PC-9 (cell line): ENCODE measurements around the gene ACTR3C. TPM values are rescaled to one million over a fixed set of nuclear protein-coding genes. Genes with fewer than 3 reads are reported as not detected.

Experiments used
- BruUV-seq: library from RNA; stranded (reverse); fragments of 400-500 nt; replicated peaks from 2 replicates; lab custom pipeline; 2021; lab: Mats Ljungman, UMichigan
- CTCF ChIA-PET: fragments of 300-600 bp; sonication (Branson Sonifier 250); formaldehyde crosslinking; loops from one replicate; lab custom pipeline; 2022; ENCODE audit warnings: antibody characterized with exemption; lab: Charles Lee
- POLR2A ChIA-PET: fragments of 300-600 bp; sonication (Branson Sonifier 250); formaldehyde crosslinking; loops from one replicate; lab custom pipeline; 2022; ENCODE audit warnings: antibody characterized with exemption; ENCODE audit not compliant: unreplicated experiment; lab: Charles Lee
- DNase-seq, 2 experiments: peaks; one replicate each; pipeline versions ENCODE4 v3.0.0 to v3.0.0-alpha.2; 2015 to 2022; ENCODE audit warnings: mixed read lengths in 1 of 2
- H2AFZ ChIP-seq: fragments of 200-600 bp; sonication (generic); 2 replicates; pipeline ENCODE4 v1.8.1; 2017; ENCODE audit warnings: antibody characterized with exemption
- H3F3A ChIP-seq: fragments of 200-600 bp; sonication (generic); 2 replicates; pipeline ENCODE4 v1.8.1; 2017; ENCODE audit warnings: antibody characterized with exemption, mild to moderate bottlenecking, low read depth; ENCODE audit not compliant: insufficient read depth
- H3K27ac ChIP-seq: fragments of 200-600 bp; sonication (generic); 2 replicates; pipeline ENCODE4 v1.6.1; 2016; ENCODE audit warnings: mixed run types
- H3K27me3 ChIP-seq: fragments of 200-600 bp; sonication (generic); 2 replicates; pipeline ENCODE4 v1.6.1; 2016; ENCODE audit warnings: low read depth, mixed run types; ENCODE audit not compliant: insufficient read depth
- H3K36me3 ChIP-seq: fragments of 200-600 bp; sonication (generic); 2 replicates; pipeline ENCODE4 v1.6.1; 2016; ENCODE audit warnings: low read depth, mixed run types
- H3K4me1 ChIP-seq: fragments of 200-600 bp; sonication (generic); replicated peaks from 2 replicates; pipeline ENCODE4 v1.6.1; 2016; ENCODE audit warnings: mixed run types; ENCODE audit not compliant: insufficient read depth
- H3K4me2 ChIP-seq: fragments of 200-600 bp; sonication (generic); 2 replicates; pipeline ENCODE4 v1.6.1; 2017; ENCODE audit warnings: mixed run types
- H3K4me3 ChIP-seq: fragments of 200-600 bp; sonication (generic); 2 replicates; pipeline ENCODE4 v1.6.1; 2016; ENCODE audit warnings: mixed run types
- H3K79me2 ChIP-seq: fragments of 200-600 bp; sonication (generic); 2 replicates; pipeline ENCODE4 v1.6.1; 2017; ENCODE audit warnings: low read depth, mixed run types
- H3K9me2 ChIP-seq: fragments of 200-600 bp; sonication (generic); 2 replicates; pipeline ENCODE4 v1.8.1; 2017; ENCODE audit warnings: mild to moderate bottlenecking; ENCODE audit not compliant: insufficient read depth
- H3K9me3 ChIP-seq: fragments of 200-600 bp; sonication (generic); 2 replicates; pipeline ENCODE4 v1.8.1; 2016; ENCODE audit warnings: low read depth; ENCODE audit not compliant: insufficient read depth
- H4K20me1 ChIP-seq: fragments of 200-600 bp; sonication (generic); 2 replicates; pipeline ENCODE4 v1.8.1; 2017; ENCODE audit not compliant: insufficient read depth
- EZH2 ChIP-seq: fragments of 200-600 bp; sonication (generic); IDR thresholded peaks from 2 replicates; pipeline ENCODE4 v1.8.0; 2017; ENCODE audit warnings: antibody characterized with exemption, low read depth
- intact Hi-C: fragments of 100-400 bp; cut with micrococcal nuclease; formaldehyde crosslinking; loops from one replicate; pipeline ENCODE4 v1.10.0; 2022; ENCODE audit not compliant: unreplicated experiment
- total RNA-seq: library from RNA; stranded (reverse); gene quantifications from 2 replicates; pipeline ENCODE4 v1.2.3, GENCODE V29; 2021
- TF ChIP-seq, protein P1 (sequence below): fragments of 200-600 bp; sonication (generic); conservative IDR thresholded peaks from 2 replicates; pipeline ENCODE4 v1.6.1; 2017; ENCODE audit warnings: mixed run types, antibody characterized with exemption, mild to moderate bottlenecking, moderate library complexity

The ACTR3C gene
- total RNA-seq, 1 experiment from 2014 or later = 34.5 TPM

DNA sequence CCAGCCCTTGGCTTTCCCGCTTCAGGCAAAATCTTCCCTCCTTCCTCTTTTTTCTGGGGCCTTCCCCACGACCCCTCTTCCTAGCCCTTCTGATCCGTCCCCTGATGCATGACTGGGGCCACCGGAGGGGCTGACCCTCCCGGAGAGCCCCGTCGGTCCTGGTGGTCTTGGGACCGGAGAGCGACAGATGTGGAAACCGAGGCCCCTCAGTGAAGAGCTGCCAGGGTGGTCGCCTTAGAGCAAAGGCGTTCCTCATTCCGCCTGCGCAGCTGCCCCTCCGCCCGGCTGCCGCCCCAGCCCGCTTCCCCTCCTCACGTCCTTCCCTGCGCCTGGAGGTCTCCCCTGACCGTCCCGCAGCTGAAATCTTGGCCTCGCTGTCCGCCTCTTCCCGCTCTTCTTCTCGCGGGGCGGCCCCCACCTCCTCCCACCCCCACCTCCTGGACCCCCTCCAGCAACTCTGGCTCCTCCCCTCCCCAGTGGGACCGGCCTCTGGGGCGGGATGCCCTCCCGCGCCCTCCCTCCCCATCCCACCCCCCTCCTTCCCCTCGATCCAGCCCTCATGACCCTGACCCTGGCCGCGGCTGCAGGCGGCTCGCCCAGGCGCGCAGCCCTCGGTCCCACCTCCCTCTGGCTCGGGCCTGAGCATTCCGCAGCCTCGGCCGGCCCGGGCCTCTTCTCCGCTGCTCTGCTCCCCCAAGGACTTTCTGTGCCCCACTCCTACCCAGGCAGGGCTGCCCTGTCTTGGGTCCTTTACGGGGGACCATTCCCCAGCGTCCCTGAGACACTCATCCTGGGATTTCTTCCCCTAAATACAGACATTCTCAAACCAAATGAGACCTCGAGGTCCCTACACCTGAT lies 18.1 kb upstream of the ACTR3C start, which contains the start of gene RARRES2:
TSS of gene RARRES2 (minus strand) at position 367 of the 858 bp plus-strand sequence. CDS start 1,020 bp downstream, outside the sequence.
- Histone ChIP-seq H3K4me2 (no peak within 1 kb of the TSS), H3K4me1 (no peaks in the 10 kb centered on the region), H4K20me1 (no peaks in the 10 kb centered on the region; the same call in 1 of the 2 replicates), H3K27me3 (no peaks in the 10 kb centered on the region), H3K79me2 (no peaks in the 10 kb centered on the region), H2AFZ (no peak within 1 kb of the TSS), H3K4me3 (no peak within 1 kb of the TSS), H3K9me3 (peaks cover 4% of the 10 kb centered on the region; the same call in 1 of the 2 replicates), H3K36me3 (no peaks in the 10 kb centered on the region), H3F3A (0 out of 2 replicates have a peak, but pooled peaks cover 8% of the 10 kb centered on the region), H3K9me2 (no peaks in the 10 kb centered on the region), H3K27ac (no peak within 1 kb of the TSS)
- intact Hi-C loops = no loop called here
- no peak for TF ChIP-seq EZH2
- TF ChIP-seq, protein P1, sequence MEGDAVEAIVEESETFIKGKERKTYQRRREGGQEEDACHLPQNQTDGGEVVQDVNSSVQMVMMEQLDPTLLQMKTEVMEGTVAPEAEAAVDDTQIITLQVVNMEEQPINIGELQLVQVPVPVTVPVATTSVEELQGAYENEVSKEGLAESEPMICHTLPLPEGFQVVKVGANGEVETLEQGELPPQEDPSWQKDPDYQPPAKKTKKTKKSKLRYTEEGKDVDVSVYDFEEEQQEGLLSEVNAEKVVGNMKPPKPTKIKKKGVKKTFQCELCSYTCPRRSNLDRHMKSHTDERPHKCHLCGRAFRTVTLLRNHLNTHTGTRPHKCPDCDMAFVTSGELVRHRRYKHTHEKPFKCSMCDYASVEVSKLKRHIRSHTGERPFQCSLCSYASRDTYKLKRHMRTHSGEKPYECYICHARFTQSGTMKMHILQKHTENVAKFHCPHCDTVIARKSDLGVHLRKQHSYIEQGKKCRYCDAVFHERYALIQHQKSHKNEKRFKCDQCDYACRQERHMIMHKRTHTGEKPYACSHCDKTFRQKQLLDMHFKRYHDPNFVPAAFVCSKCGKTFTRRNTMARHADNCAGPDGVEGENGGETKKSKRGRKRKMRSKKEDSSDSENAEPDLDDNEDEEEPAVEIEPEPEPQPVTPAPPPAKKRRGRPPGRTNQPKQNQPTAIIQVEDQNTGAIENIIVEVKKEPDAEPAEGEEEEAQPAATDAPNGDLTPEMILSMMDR = no peak
- no peak for DNase-seq
- CTCF ChIA-PET = no interaction called here
- POLR2A ChIA-PET = no interaction called here
- no TSS peak for BruUV-seq

DNA sequence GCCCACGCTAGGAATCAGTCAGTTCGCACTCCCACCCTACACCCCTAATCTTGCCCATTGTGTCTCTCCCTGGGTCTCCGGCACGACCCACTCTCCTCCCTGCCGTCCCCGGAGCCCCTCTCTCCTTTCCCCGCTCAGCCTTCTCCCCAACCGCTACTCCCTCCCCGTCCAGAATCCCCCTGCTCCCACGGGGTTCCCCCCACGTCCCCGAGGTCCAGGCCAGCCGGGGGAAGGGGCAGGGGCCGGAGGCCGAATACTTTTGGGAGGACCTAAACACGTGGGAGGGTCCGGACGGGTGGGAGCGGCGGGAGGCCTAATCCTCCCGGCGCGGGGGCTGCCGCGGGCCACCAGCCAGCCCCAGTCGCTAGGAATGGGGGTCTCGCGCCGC lies 17.5 kb upstream of the ACTR3C start:
- no peaks in the 10 kb centered on the region for H3K36me3 ChIP-seq
- 0 out of 2 replicates have a peak, but pooled peaks cover 8% of the 10 kb centered on the region for H3F3A ChIP-seq
- H3K9me2 ChIP-seq = no peaks in the 10 kb centered on the region
- H3K4me1 ChIP-seq = no peaks in the 10 kb centered on the region
- ChIA-PET POLR2A (no interaction called here), CTCF (no interaction called here)
- intact Hi-C loops = no loop called here
- H2AFZ ChIP-seq = no peak overlapping the region
- H4K20me1 ChIP-seq = no peaks in the 10 kb centered on the region; the same call in none of the 2 replicates
- no peak overlapping the region for H3K27ac ChIP-seq
- no peak for DNase-seq
- TF ChIP-seq, protein P1 = no peak
- TF ChIP-seq EZH2 = no peak
- BruUV-seq = no TSS peak
- H3K79me2 ChIP-seq = no peaks in the 10 kb centered on the region
- H3K9me3 ChIP-seq = peaks cover 4% of the 10 kb centered on the region; the same call in 1 of the 2 replicates
- no peak overlapping the region for H3K4me3 ChIP-seq
- H3K4me2 ChIP-seq = no peak overlapping the region
- no peaks in the 10 kb centered on the region for H3K27me3 ChIP-seq

DNA sequence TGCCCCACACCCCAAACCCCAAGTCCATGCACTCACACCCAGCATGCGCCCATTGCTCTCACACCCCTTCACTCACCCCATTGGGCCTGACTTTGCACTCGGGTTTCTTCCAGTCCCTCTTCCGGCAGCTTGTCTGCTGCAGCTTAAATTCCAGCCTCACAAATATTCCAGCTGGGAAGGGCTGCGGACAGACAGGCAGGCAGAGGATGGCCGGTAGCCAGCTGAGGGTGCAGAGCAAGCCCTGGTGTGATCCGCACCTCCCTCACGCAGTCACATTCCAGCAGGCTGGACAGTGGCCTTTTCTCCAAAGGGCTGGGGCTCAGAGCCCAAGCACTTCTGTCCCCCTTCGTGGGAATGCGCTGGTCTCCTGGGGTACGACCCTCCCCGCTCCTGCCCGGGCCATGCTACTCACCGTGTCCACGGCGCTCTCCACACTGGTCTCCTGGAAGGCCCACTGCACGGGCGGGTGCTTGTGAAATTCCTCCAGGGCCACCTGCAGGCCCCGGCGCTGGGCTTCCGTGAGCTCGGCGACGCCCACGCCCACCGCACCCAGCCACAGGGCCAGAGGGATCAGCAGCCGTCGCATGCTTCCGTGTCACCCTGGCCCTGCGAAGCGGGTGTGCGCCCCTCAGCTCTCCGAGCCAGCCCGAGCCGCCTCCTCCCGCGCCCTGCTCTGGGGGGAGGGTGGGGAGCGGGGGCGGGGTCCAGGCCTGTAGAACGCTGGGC lies 16.8 kb upstream of the ACTR3C start:
- Histone ChIP-seq H3K9me2 (no peaks in the 10 kb centered on the region), H3K9me3 (peaks cover 4% of the 10 kb centered on the region; the same call in 1 of the 2 replicates), H3K27ac (no peak overlapping the region), H3K79me2 (no peaks in the 10 kb centered on the region), H3K4me1 (no peaks in the 10 kb centered on the region), H3K4me2 (no peak overlapping the region), H3F3A (0 out of 2 replicates have a peak, but pooled peaks cover 8% of the 10 kb centered on the region), H3K36me3 (no peaks in the 10 kb centered on the region), H3K27me3 (no peaks in the 10 kb centered on the region), H2AFZ (no peak overlapping the region), H4K20me1 (no peaks in the 10 kb centered on the region; the same call in none of the 2 replicates), H3K4me3 (no peak overlapping the region)
- intact Hi-C loops = no loop called here
- BruUV-seq = no TSS peak
- POLR2A ChIA-PET = no interaction called here
- peak in 1 of 2 experiments; percentile 15 for DNase-seq
- CTCF ChIA-PET = no interaction called here
- no peak for TF ChIP-seq EZH2
- TF ChIP-seq, protein P1 = no peak
